Gastroesophageal sphincter (tissue), 4 donors: ENCODE results near the gene KLF5. TPM values are rescaled to one million over a fixed set of nuclear protein-coding genes. Genes with fewer than 3 reads are reported as not detected.
"Not testable (repeated sequence)": the region's sequence is repeated elsewhere in the genome, so short reads cannot be mapped to it uniquely, and the experiment has no call there.

Source experiments
- ATAC-seq: fragments of 150-250 bp; one replicate; pipeline ENCODE4 v1.9.1; 2016; ENCODE audit warnings: mild to moderate bottlenecking, moderate library complexity
- H3K27ac ChIP-seq, 4 donors: fragments of 200-600 bp; sonication (generic) in 3 of 4; 1 replicate in 3 of 4; 2 replicates in 1 of 4; pipeline ENCODE4 v1.5.1; 2016 to 2019
- H3K27me3 ChIP-seq: fragments of 200-600 bp; sonication (generic); one replicate; pipeline ENCODE4 v1.5.1; 2019
- H3K36me3 ChIP-seq, 2 donors: fragments of 200-600 bp; sonication (generic); one replicate each; pipeline ENCODE4 v1.5.1; 2019; ENCODE audit warnings: control low read depth in 1 of 2
- H3K4me1 ChIP-seq, 3 donors: fragments of 200-600 bp; sonication (generic); 1 replicate in 2 of 3; 2 replicates in 1 of 3; pipeline ENCODE4 v1.5.1; 2016 to 2019; ENCODE audit warnings: control low read depth in 2 of 3
- H3K4me3 ChIP-seq, 2 donors: fragments of 200-600 bp; sonication (generic); one replicate each; pipeline ENCODE4 v1.5.1; 2019; ENCODE audit warnings: mild to moderate bottlenecking in 1 of 2, moderate library complexity in 1 of 2
- H3K9me3 ChIP-seq, 3 donors: fragments of 200-600 bp; sonication (generic); one replicate each; pipeline ENCODE4 v1.5.1; 2017 to 2019; ENCODE audit warnings: control low read depth in 2 of 3
- CTCF ChIP-seq, 4 experiments: fragments of 200-600 bp in 2 of 4; fragments of 450-650 bp in 2 of 4; sonication (generic) in 1 of 4; IDR thresholded peaks; one replicate each; pipeline ENCODE4 v1.5.1; 2017 to 2019; ENCODE audit warnings: antibody characterized with exemption in 4 of 4, mild to moderate bottlenecking in 2 of 4, moderate library complexity in 2 of 4
- EP300 ChIP-seq: sonication (generic); formaldehyde crosslinking; IDR thresholded peaks from one replicate; pipeline ENCODE4 v1.6.1; 2017; ENCODE audit warnings: antibody characterized with exemption, mild to moderate bottlenecking
- POLR2A ChIP-seq, 2 donors: fragments of 450-650 bp; IDR thresholded peaks; one replicate each; pipeline ENCODE4 v1.6.1; 2017; ENCODE audit warnings: antibody characterized with exemption in 2 of 2, mild to moderate bottlenecking in 2 of 2, moderate library complexity in 1 of 2
- POLR2AphosphoS5 ChIP-seq: sonication (generic); formaldehyde crosslinking; IDR thresholded peaks from one replicate; pipeline ENCODE4 v1.6.1; 2017; ENCODE audit warnings: antibody characterized with exemption
- WGBS, 2 donors: methylation state at CpG; one replicate each; pipeline ENCODE4 v1.1.5; 2018; ENCODE audit warnings: low coverage in 1 of 2; 5-methylcytosine and 5-hydroxymethylcytosine counted together
- total RNA-seq, 4 donors: library from RNA; depleted of rRNA; stranded (reverse); fragments of >200 nt; gene quantifications; one replicate each; pipeline ENCODE4 v1.1.0, GENCODE V29; 2016

The KLF5 gene
- total RNA-seq, 4 donors from 2014 or later, result 2.5 to 22.7 (median 4.9) TPM

GRCh38 chr13:73096638-73097037 is 37.8 kb downstream of the KLF5 start:
- Histone ChIP-seq H3K4me1 (no peaks in the 10 kb centered on the region), H3K36me3 (no peaks in the 10 kb centered on the region), H3K4me3 (no peak overlapping the region), H3K27me3 (no peaks in the 10 kb centered on the region), H3K27ac (no peak overlapping the region), H3K9me3 (no peaks in the 10 kb centered on the region)
- 44 to 79% methylated on average over 2 to 3 of the region's 5 CpGs for WGBS, 2 donors
- TF ChIP-seq POLR2AphosphoS5 (no peak), POLR2A (IDR thresholded peaks at IDR 0.05) (no peak), EP300 (no peak), CTCF (IDR thresholded peaks at IDR 0.05) (no peak)
- ATAC-seq, result no peak

- not testable (repeated sequence) for H3K4me1 ChIP-seq, H3K27me3 ChIP-seq, H3K4me3 ChIP-seq, H3K36me3 ChIP-seq, ATAC-seq, H3K9me3 ChIP-seq, H3K27ac ChIP-seq
- 97 to 98% methylated on average over 8 to 10 of the region's 10 CpGs for WGBS, 2 donors
Observed at GRCh38 chr13:73100781-73101180, 42.0 kb downstream of the KLF5 start.

- no peaks in the 10 kb centered on the region for H3K4me1 ChIP-seq
- H3K27me3 ChIP-seq, result no peaks in the 10 kb centered on the region
- TF ChIP-seq POLR2A (IDR thresholded peaks at IDR 0.05) (no peak), POLR2AphosphoS5 (no peak), EP300 (no peak), CTCF (IDR thresholded peaks at IDR 0.05) (no peak)
- H3K9me3 ChIP-seq, result no peaks in the 10 kb centered on the region
- no peak for ATAC-seq
- H3K4me3 ChIP-seq, result no peak overlapping the region
- H3K27ac ChIP-seq, result no peak overlapping the region
- WGBS, 2 donors, result 87 to 97% methylated on average over 2 of the region's 2 CpGs
- H3K36me3 ChIP-seq, result no peaks in the 10 kb centered on the region
Observed at GRCh38 chr13:73101351-73102007, 42.7 kb downstream of the KLF5 start.

- no peaks in the 10 kb centered on the region for H3K36me3 ChIP-seq
- no peak for ATAC-seq
- H3K27me3 ChIP-seq, result no peaks in the 10 kb centered on the region
- H3K9me3 ChIP-seq, result no peaks in the 10 kb centered on the region
- TF ChIP-seq CTCF (IDR thresholded peaks at IDR 0.05) (no peak), POLR2AphosphoS5 (no peak), POLR2A (IDR thresholded peaks at IDR 0.05) (no peak), EP300 (no peak)
- H3K4me1 ChIP-seq, result no peaks in the 10 kb centered on the region
- no peak overlapping the region for H3K4me3 ChIP-seq
- 54 to 60% methylated on average over 1 of the region's 1 CpG for WGBS, 2 donors
- no peak overlapping the region for H3K27ac ChIP-seq
Observed at GRCh38 chr13:73103238-73103637, 44.4 kb downstream of the KLF5 start.

GRCh38 chr13:73106513-73107178 is 47.8 kb downstream of the KLF5 start:
- WGBS, 2 donors, result 71 to 80% methylated on average over 9 of the region's 10 CpGs
- no peak overlapping the region for H3K4me3 ChIP-seq
- no peak for ATAC-seq

More at GRCh38 chr13:73106513-73107178, 47.8 kb downstream of the KLF5 start:
- TF ChIP-seq POLR2A (IDR thresholded peaks at IDR 0.05), result no peak
- no peak for TF ChIP-seq EP300
- no peak for TF ChIP-seq CTCF (IDR thresholded peaks at IDR 0.05)
- TF ChIP-seq POLR2AphosphoS5, result no peak
- Histone ChIP-seq H3K4me1 (no peaks in the 10 kb centered on the region), H3K27me3 (no peaks in the 10 kb centered on the region), H3K9me3 (no peaks in the 10 kb centered on the region), H3K27ac (no peak overlapping the region), H3K36me3 (no peaks in the 10 kb centered on the region)
